ENCODE data around the gene TFG. TPM values are rescaled to one million over a fixed set of nuclear protein-coding genes. Genes with fewer than 3 reads are reported as not detected.

The TFG gene
- total RNA-seq, 1 donor from 2014 or later: 111 TPM

DNA sequence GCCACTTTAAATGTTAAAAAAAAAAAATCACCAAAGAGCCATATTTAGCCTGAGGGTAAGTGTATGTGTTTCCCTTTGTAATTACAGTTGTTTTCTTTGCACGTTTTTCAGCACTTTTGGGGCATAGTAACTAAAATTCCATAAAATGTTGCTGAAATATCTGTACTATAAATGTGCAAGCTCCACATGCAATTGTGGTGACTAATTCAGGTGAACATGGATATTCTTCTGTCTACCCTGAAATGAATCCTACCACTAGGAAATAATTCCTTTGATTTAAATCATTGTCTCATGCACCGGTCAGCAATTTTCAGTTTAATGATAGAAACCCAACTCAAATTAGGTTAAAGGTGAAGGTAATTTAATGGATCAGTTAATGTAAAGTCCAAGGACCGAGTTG, 13.1 kb upstream of the TFG start:
- Mint-ChIP-seq H3K36me3 (ENCODE audit: insufficient read depth) (no peaks in the 10 kb centered on the region), H3K27me3 (no peaks in the 10 kb centered on the region), H3K4me1 (ENCODE audit: low read depth) (peaks cover 17% of the 10 kb centered on the region), H3K27ac (no peak overlapping the region), H3K9me3 (ENCODE audit: low read depth) (no peaks in the 10 kb centered on the region), H3K4me3 (ENCODE audit: low read depth) (no peak overlapping the region)
- DNase-seq (ENCODE audit: low spot score, unreplicated experiment): no peak
- TF ChIP-seq, protein P1, sequence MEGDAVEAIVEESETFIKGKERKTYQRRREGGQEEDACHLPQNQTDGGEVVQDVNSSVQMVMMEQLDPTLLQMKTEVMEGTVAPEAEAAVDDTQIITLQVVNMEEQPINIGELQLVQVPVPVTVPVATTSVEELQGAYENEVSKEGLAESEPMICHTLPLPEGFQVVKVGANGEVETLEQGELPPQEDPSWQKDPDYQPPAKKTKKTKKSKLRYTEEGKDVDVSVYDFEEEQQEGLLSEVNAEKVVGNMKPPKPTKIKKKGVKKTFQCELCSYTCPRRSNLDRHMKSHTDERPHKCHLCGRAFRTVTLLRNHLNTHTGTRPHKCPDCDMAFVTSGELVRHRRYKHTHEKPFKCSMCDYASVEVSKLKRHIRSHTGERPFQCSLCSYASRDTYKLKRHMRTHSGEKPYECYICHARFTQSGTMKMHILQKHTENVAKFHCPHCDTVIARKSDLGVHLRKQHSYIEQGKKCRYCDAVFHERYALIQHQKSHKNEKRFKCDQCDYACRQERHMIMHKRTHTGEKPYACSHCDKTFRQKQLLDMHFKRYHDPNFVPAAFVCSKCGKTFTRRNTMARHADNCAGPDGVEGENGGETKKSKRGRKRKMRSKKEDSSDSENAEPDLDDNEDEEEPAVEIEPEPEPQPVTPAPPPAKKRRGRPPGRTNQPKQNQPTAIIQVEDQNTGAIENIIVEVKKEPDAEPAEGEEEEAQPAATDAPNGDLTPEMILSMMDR (IDR thresholded peaks at IDR 0.05; ENCODE audit: unreplicated experiment): no peak

GRCh38 chr3:100697172-100697571, 12.1 kb upstream of the TFG start:
- peaks cover 2% of the 10 kb centered on the region for H3K27me3 Mint-ChIP-seq
- H3K9me3 Mint-ChIP-seq (ENCODE audit: low read depth): no peaks in the 10 kb centered on the region
- H3K27ac Mint-ChIP-seq: no peak overlapping the region
- H3K36me3 Mint-ChIP-seq (ENCODE audit: insufficient read depth): no peaks in the 10 kb centered on the region
- DNase-seq (ENCODE audit: low spot score, unreplicated experiment): no peak
- H3K4me1 Mint-ChIP-seq (ENCODE audit: low read depth): peaks cover 17% of the 10 kb centered on the region
- TF ChIP-seq, protein P1 (IDR thresholded peaks at IDR 0.05; ENCODE audit: unreplicated experiment): no peak
- H3K4me3 Mint-ChIP-seq (ENCODE audit: low read depth): no peak overlapping the region

DNA sequence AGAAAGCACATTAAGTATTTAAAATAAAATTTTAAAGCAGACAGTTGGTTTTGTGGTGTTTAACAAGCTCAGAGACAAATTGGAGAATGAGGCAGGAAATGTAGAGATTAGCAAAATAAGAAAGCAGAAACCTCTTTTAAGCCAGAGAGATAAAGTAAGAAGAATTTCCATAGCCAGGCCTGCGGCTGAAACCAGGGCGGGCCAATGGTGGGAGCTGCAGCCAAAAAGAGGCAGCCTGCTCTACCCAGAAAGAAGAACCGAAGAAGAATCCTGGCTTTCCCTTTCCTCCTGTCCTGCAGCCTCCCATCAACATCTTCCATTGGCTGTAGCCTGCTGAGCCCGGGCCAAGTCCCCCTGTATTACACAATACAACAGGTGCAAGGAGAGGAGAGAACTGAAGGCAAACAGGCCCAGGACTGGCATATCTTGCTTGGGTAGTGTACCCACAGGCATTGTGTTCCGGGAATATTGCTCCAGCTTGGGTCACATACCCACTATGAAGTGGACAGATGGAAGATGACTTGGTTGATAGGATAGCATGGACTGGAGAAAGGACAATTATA, 11.5 kb upstream of the TFG start:
- Mint-ChIP-seq H3K27me3 (peaks cover 3% of the 10 kb centered on the region), H3K4me1 (ENCODE audit: low read depth) (peaks cover 15% of the 10 kb centered on the region), H3K36me3 (ENCODE audit: insufficient read depth) (no peaks in the 10 kb centered on the region), H3K4me3 (ENCODE audit: low read depth) (no peak overlapping the region), H3K9me3 (ENCODE audit: low read depth) (no peaks in the 10 kb centered on the region), H3K27ac (peak overlapping the region; percentile 54)
- TF ChIP-seq, protein P1 (IDR thresholded peaks at IDR 0.05; ENCODE audit: unreplicated experiment): no peak
- no peak for DNase-seq (ENCODE audit: low spot score, unreplicated experiment)

GRCh38 chr3:100698736-100699135, 10.6 kb upstream of the TFG start:
- no peaks in the 10 kb centered on the region for H3K9me3 Mint-ChIP-seq (ENCODE audit: low read depth)
- no peak for DNase-seq (ENCODE audit: low spot score, unreplicated experiment)

GRCh38 chr3:100700708-100701107, 8.6 kb upstream of the TFG start:
- TF ChIP-seq, protein P1 (IDR thresholded peaks at IDR 0.05; ENCODE audit: unreplicated experiment): no peak
- H3K4me3 Mint-ChIP-seq (ENCODE audit: low read depth): no peak overlapping the region
- DNase-seq (ENCODE audit: low spot score, unreplicated experiment): no peak
- H3K9me3 Mint-ChIP-seq (ENCODE audit: low read depth): no peaks in the 10 kb centered on the region
- H3K4me1 Mint-ChIP-seq (ENCODE audit: low read depth): peaks cover 15% of the 10 kb centered on the region
- no peaks in the 10 kb centered on the region for H3K36me3 Mint-ChIP-seq (ENCODE audit: insufficient read depth)
- peaks cover 14% of the 10 kb centered on the region for H3K27me3 Mint-ChIP-seq
- no peak overlapping the region for H3K27ac Mint-ChIP-seq

More at GRCh38 chr3:100698736-100699135, 10.6 kb upstream of the TFG start:
- Mint-ChIP-seq H3K4me3 (ENCODE audit: low read depth) (no peak overlapping the region), H3K27me3 (peaks cover 6% of the 10 kb centered on the region), H3K4me1 (ENCODE audit: low read depth) (peaks cover 15% of the 10 kb centered on the region), H3K36me3 (ENCODE audit: insufficient read depth) (no peaks in the 10 kb centered on the region), H3K27ac (peak overlapping the region; percentile 35)
- TF ChIP-seq, protein P1 (IDR thresholded peaks at IDR 0.05; ENCODE audit: unreplicated experiment): no peak
